Activated CD4-positive, alpha-beta T cell treated with anti-CD3 and anti-CD28 coated beads for 36 hours (primary cell): ENCODE measurements around the gene ST6GALNAC3. TPM values are rescaled to one million over a fixed set of nuclear protein-coding genes. Genes with fewer than 3 reads are reported as not detected.

Source experiments
- ATAC-seq: fragments of 200-7000 bp; cut with Tn5 transposase; one replicate; pipeline ENCODE4 v1.10.0; 2021; ENCODE audit warnings: mild to moderate bottlenecking, moderate library complexity
- CTCF ChIA-PET: fragments of 350-600 bp; sonication (Branson Sonifier 250); formaldehyde crosslinking; loops from one replicate; lab custom pipeline; 2021; ENCODE audit warnings: antibody characterized with exemption; lab: Charles Lee
- POLR2A ChIA-PET: fragments of 350-600 bp; sonication (Branson Sonifier 250); formaldehyde crosslinking; loops from one replicate; lab custom pipeline; 2021; ENCODE audit warnings: antibody characterized with exemption, inconsistent platforms; lab: Charles Lee
- DNase-seq: peaks from one replicate; pipeline ENCODE4 v3.0.0-alpha.2; 2020
- H3K27ac Mint-ChIP-seq: one replicate; pipeline ENCODE4 v1.8.0; 2021; ENCODE audit warnings: mixed read lengths
- H3K27me3 Mint-ChIP-seq: one replicate; pipeline ENCODE4 v1.8.0; 2021; ENCODE audit warnings: mixed read lengths
- H3K36me3 Mint-ChIP-seq: one replicate; pipeline ENCODE4 v1.8.0; 2021; ENCODE audit warnings: low read depth, mixed read lengths
- H3K4me1 Mint-ChIP-seq: one replicate; pipeline ENCODE4 v1.8.0; 2021; ENCODE audit warnings: mixed read lengths
- H3K4me3 Mint-ChIP-seq: one replicate; pipeline ENCODE4 v1.8.0; 2021; ENCODE audit warnings: mild to moderate bottlenecking, moderate library complexity, mixed read lengths
- H3K9me3 Mint-ChIP-seq: one replicate; pipeline ENCODE4 v1.8.0; 2021; ENCODE audit warnings: low read depth, mixed read lengths
- intact Hi-C, 2 experiments: fragments of 100-400 bp; cut with DNase I in 1 of 2; cut with micrococcal nuclease in 1 of 2; formaldehyde crosslinking; loops; one replicate each; pipeline versions ENCODE4 v1.14.2 to v1.15.1; 2022 to 2024; cut with DNase I, micrococcal nuclease
- total RNA-seq, 2 experiments: library from RNA; stranded (reverse); gene quantifications; one replicate each; pipeline ENCODE4 v1.2.3, GENCODE V29; 2021

ST6GALNAC3 gene
- total RNA-seq, 2 experiments from 2014 or later = 0.73 to 1.1 TPM

- no peaks in the 10 kb centered on the region for H3K9me3 Mint-ChIP-seq
- ChIA-PET POLR2A (no interaction called here), CTCF (no interaction called here)
- DNase-seq (no peak), ATAC-seq (no peak)
- H3K4me1 Mint-ChIP-seq = no peaks in the 10 kb centered on the region
- no peak overlapping the region for H3K4me3 Mint-ChIP-seq
- H3K27ac Mint-ChIP-seq = no peak overlapping the region
- intact Hi-C loops = no loop called here
- H3K36me3 Mint-ChIP-seq = no peaks in the 10 kb centered on the region
- H3K27me3 Mint-ChIP-seq = peaks cover 2% of the 10 kb centered on the region
These were observed 71.6 kb downstream of the ST6GALNAC3 start for GRCh38 chr1:76146184-76146583.

- DNase-seq = no peak
- H3K27ac Mint-ChIP-seq = no peak overlapping the region
- POLR2A ChIA-PET = no interaction called here
- H3K4me1 Mint-ChIP-seq = no peaks in the 10 kb centered on the region
- no peaks in the 10 kb centered on the region for H3K36me3 Mint-ChIP-seq
- CTCF ChIA-PET = no interaction called here
- ATAC-seq = no peak
- H3K4me3 Mint-ChIP-seq = no peak overlapping the region
- peaks cover 2% of the 10 kb centered on the region for H3K27me3 Mint-ChIP-seq
- intact Hi-C loops = no loop called here
- H3K9me3 Mint-ChIP-seq = no peaks in the 10 kb centered on the region
These were observed 73.4 kb downstream of the ST6GALNAC3 start for GRCh38 chr1:76147917-76148316.

- CTCF ChIA-PET = no interaction called here
- POLR2A ChIA-PET = no interaction called here
These were observed 73.9 kb downstream of the ST6GALNAC3 start for GRCh38 chr1:76148460-76148859.

GRCh38 chr1:76153841-76154205, 79.3 kb downstream of the ST6GALNAC3 start:
- Mint-ChIP-seq H3K36me3 (no peaks in the 10 kb centered on the region), H3K9me3 (no peaks in the 10 kb centered on the region), H3K27ac (peak overlapping the region; percentile 86), H3K4me3 (no peak overlapping the region), H3K27me3 (no peaks in the 10 kb centered on the region), H3K4me1 (peaks cover 7% of the 10 kb centered on the region)
- no peak for ATAC-seq
- ChIA-PET POLR2A (no interaction called here), CTCF (interaction anchor here (0.7 to 3.3 kb wide), 13 partner anchors 10 to 972 kb away, joined by 3 to 17 read pairs (median 3); no protein-coding TSS in a partner anchor)
- intact Hi-C loops = loop anchor here (1.0 to 10.0 kb wide), 13 partner anchors 111 to 1961 kb away; partner anchors contain the start of gene ST6GALNAC5 (in 1 of the 2)
- DNase-seq = no peak

More at GRCh38 chr1:76148460-76148859, 73.9 kb downstream of the ST6GALNAC3 start:
- ATAC-seq = no peak
- no peak for DNase-seq
- peaks cover 2% of the 10 kb centered on the region for H3K27me3 Mint-ChIP-seq
- H3K36me3 Mint-ChIP-seq = no peaks in the 10 kb centered on the region
- no peak overlapping the region for H3K27ac Mint-ChIP-seq
- H3K9me3 Mint-ChIP-seq = no peaks in the 10 kb centered on the region
- intact Hi-C loops = no loop called here
- H3K4me3 Mint-ChIP-seq = no peak overlapping the region
- no peaks in the 10 kb centered on the region for H3K4me1 Mint-ChIP-seq

- ATAC-seq (peak; percentile 96), DNase-seq (peak; percentile 90)
- no peaks in the 10 kb centered on the region for H3K36me3 Mint-ChIP-seq
- H3K9me3 Mint-ChIP-seq = no peaks in the 10 kb centered on the region
- intact Hi-C loops = loop anchor here (1.0 to 10.0 kb wide), 13 partner anchors 110 to 1960 kb away; partner anchors contain the start of gene ST6GALNAC5 (in 1 of the 2)
- ChIA-PET POLR2A (no interaction called here), CTCF (interaction anchor here (0.6 to 3.3 kb wide), 28 partner anchors 9 to 1487 kb away, joined by 3 to 17 read pairs (median 3); no protein-coding TSS in a partner anchor)
- peaks cover 7% of the 10 kb centered on the region for H3K4me1 Mint-ChIP-seq
- peak overlapping the region; percentile 69 for H3K4me3 Mint-ChIP-seq
- peak overlapping the region; percentile 86 for H3K27ac Mint-ChIP-seq
- H3K27me3 Mint-ChIP-seq = no peaks in the 10 kb centered on the region
These were observed 79.8 kb downstream of the ST6GALNAC3 start for GRCh38 chr1:76154206-76154956.

DNA sequence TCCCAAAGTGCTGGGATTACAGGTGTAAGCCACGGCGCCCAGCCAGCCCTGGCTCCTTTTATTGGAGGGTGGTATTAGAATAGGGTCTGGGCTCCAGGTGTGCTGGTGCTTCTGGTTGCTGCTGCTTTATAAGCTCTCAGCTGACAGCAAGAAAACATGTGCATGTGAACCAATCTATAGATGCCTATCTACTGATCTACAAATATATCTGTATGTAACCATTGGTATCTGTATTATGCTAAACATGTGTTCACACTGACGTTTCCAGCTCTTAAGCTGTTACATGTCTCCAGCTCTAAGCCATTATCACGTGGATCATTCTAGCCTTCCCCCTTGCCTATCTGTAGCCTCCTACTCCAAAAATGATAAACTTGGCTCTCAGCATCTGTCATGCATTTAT, 82.4 kb downstream of the ST6GALNAC3 start:
- ATAC-seq (no peak), DNase-seq (no peak)
- no peak overlapping the region for H3K27ac Mint-ChIP-seq
- intact Hi-C loops = loop anchor here (10.0 kb wide), 5 partner anchors 108 to 1958 kb away; partner anchors contain the start of gene ST6GALNAC5 (in 1 of the 2)
- ChIA-PET POLR2A (no interaction called here), CTCF (no interaction called here)
- H3K36me3 Mint-ChIP-seq = no peaks in the 10 kb centered on the region
- no peaks in the 10 kb centered on the region for H3K27me3 Mint-ChIP-seq
- H3K9me3 Mint-ChIP-seq = no peaks in the 10 kb centered on the region
- no peak overlapping the region for H3K4me3 Mint-ChIP-seq
- peaks cover 7% of the 10 kb centered on the region for H3K4me1 Mint-ChIP-seq

DNA sequence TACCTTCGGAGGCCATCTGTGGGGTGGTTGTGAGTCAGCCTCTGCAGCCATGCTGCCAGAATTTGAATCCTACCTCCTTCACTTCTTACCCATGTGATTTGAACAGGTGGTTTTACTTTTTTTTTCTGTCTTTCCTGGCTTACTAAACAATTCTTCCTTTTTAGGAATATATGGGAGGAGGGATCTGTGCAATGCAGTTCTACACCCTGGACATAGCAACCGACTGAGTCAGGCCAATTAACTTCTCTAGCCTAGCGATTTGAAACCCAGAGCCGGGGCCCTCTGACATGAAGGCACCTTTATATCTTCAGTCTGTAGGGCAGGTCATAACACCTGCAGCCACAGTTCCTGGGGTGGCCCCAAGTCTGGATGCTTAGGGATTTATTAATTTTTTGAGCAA, 83.6 kb downstream of the ST6GALNAC3 start:
- no peak overlapping the region for H3K4me3 Mint-ChIP-seq
- CTCF ChIA-PET = no interaction called here

DNA sequence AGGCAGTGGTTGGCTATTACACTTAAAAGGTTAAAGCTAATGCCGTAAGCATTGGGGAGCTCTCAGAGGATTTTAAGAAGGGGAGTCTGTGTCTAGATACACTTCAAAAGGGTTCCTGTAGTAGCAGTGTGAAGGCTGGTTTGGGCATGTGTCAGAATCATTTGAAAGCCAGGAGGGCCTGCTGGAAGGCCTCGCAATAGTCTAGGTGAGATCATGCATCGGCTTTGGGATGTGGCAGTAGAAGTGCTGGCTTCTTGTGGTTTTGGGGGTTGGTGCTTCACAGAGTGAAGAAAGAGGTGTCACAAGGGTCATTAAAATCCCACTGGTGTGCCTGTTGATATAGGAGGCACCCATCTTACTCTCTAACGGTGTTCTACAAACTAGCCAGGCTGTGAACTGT, 85.7 kb downstream of the ST6GALNAC3 start:
- H3K27me3 Mint-ChIP-seq = no peaks in the 10 kb centered on the region

More for the DNA sequence above, 83.6 kb downstream of the ST6GALNAC3 start:
- Mint-ChIP-seq H3K9me3 (no peaks in the 10 kb centered on the region), H3K36me3 (no peaks in the 10 kb centered on the region), H3K4me1 (peaks cover 7% of the 10 kb centered on the region), H3K27me3 (no peaks in the 10 kb centered on the region), H3K27ac (no peak overlapping the region)
- no peak for DNase-seq
- POLR2A ChIA-PET = no interaction called here
- no peak for ATAC-seq
- intact Hi-C loops = loop anchor here (10.0 kb wide), 5 partner anchors 107 to 1957 kb away; partner anchors contain the start of gene ST6GALNAC5 (in 1 of the 2)

DNA sequence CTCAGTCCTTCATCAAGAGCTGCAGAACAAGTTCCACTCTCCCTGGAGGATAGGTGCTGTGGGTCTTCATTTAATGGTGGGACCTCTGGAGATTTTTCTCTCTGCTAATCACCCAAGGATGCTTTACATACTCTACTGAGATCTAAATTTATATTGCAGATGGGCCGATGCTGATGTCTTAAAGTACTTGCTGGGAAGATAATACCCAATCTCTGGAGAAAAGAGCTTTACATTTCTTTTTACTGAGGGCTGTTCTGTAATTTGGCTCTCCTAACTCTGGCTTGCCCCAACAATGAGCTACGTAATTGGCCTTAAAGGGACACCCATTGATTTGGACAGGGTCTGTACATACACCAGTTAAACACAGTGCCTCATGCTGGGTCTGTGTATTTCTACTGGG, 86.9 kb downstream of the ST6GALNAC3 start:
- Mint-ChIP-seq H3K4me3 (no peak overlapping the region), H3K27ac (no peak overlapping the region), H3K36me3 (no peaks in the 10 kb centered on the region), H3K27me3 (no peaks in the 10 kb centered on the region), H3K4me1 (no peaks in the 10 kb centered on the region), H3K9me3 (peaks cover 2% of the 10 kb centered on the region)
- ChIA-PET CTCF (no interaction called here), POLR2A (interaction anchor here (0.6 kb wide), 1 partner anchor 1178 kb away, joined by 3 read pairs; no protein-coding TSS in a partner anchor)
- no peak for DNase-seq
- no peak for ATAC-seq
- intact Hi-C loops = no loop called here

More for the DNA sequence above, 85.7 kb downstream of the ST6GALNAC3 start:
- Mint-ChIP-seq H3K4me3 (no peak overlapping the region), H3K36me3 (no peaks in the 10 kb centered on the region), H3K27ac (no peak overlapping the region), H3K4me1 (no peaks in the 10 kb centered on the region), H3K9me3 (no peaks in the 10 kb centered on the region)
- POLR2A ChIA-PET = no interaction called here
- intact Hi-C loops = no loop called here
- no peak for ATAC-seq
- DNase-seq = no peak
- CTCF ChIA-PET = interaction anchor here (0.6 kb wide), 1 partner anchor 11 kb away, joined by 3 read pairs; no protein-coding TSS in a partner anchor

DNA sequence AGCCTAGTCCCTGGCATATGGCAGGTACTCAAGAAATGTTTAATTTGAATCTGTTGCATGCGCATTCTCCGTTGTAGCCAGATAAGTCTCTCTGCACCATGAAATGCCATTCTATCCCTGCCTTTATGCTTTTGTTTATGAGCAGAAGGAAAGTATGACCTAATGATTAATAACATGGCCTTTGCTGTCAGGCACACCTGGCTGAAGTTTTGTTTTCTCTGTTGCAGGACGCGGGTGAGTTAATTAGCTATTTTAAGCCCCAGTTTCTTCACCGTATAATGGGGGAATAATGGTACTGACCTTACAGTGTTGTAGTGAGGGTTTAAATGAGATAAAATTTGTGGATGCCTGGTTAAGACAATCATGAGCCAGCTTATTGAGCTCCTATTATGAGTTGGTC, 87.7 kb downstream of the ST6GALNAC3 start:
- Mint-ChIP-seq H3K27me3 (no peaks in the 10 kb centered on the region), H3K9me3 (peaks cover 3% of the 10 kb centered on the region), H3K4me3 (no peak overlapping the region), H3K36me3 (no peaks in the 10 kb centered on the region), H3K27ac (no peak overlapping the region), H3K4me1 (no peaks in the 10 kb centered on the region)
- intact Hi-C loops = no loop called here
- POLR2A ChIA-PET = no interaction called here
- DNase-seq (no peak), ATAC-seq (no peak)
- CTCF ChIA-PET = interaction anchor here (0.6 to 2.5 kb wide), 2 partner anchors 8 to 12 kb away, joined by 7 to 17 read pairs; no protein-coding TSS in a partner anchor

DNA sequence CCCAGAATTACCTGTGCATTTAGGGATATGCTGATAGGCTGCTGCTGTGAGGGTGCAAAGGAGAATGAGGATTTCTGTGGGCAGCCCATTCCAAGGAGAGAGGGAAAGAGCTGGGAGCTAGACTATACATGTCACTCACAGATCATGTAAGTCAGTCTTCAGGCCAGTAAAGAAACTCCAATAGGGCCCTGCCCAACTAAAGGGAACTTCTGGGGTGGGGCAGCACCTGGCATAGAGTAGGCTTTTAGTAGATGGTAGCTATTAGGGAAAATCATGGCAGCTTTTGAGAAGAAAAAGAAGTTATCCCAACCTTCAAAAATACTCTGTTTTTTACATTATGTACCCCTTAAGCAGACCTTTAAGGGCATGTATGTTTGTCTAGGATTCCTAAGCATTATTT, 89.6 kb downstream of the ST6GALNAC3 start:
- Mint-ChIP-seq H3K4me1 (no peaks in the 10 kb centered on the region), H3K4me3 (no peak overlapping the region), H3K36me3 (peaks cover 2% of the 10 kb centered on the region), H3K27ac (no peak overlapping the region), H3K9me3 (peaks cover 12% of the 10 kb centered on the region), H3K27me3 (no peaks in the 10 kb centered on the region)
- no peak for DNase-seq
- intact Hi-C loops = no loop called here
- ATAC-seq = no peak
- ChIA-PET POLR2A (no interaction called here), CTCF (interaction anchor here (2.5 kb wide), 1 partner anchor 10 kb away, joined by 17 read pairs; no protein-coding TSS in a partner anchor)
